GM12878 (cell line): Measurements from ENCODE around the gene PAX5. TPM values are rescaled to one million over a fixed set of nuclear protein-coding genes. Genes with fewer than 3 reads are reported as not detected.

Source experiments
- ATAC-seq: fragments of 200-7000 bp; cut with Tn5 transposase; 3 replicates; pipeline ENCODE4 v1.9.1; 2020; ENCODE audit warnings: mild to moderate bottlenecking, moderate library complexity
- BruUV-seq: library from RNA; stranded (reverse); fragments of 400-500 nt; replicated peaks from 2 replicates; lab custom pipeline; 2021; lab: Mats Ljungman, UMichigan
- CTCF ChIA-PET: fragments of 300-600 bp; sonication (Branson Sonifier 250); formaldehyde crosslinking; extraction: SDS; loops from one replicate; lab custom pipeline; 2021; ENCODE audit warnings: inconsistent platforms; lab: Yijun Ruan, JAX
- POLR2A ChIA-PET: fragments of 350-600 bp; formaldehyde crosslinking; extraction: SDS; loops from one replicate; lab custom pipeline; 2021; ENCODE audit warnings: inconsistent platforms; lab: Charles Lee
- RAD21 ChIA-PET: fragments of 300-600 bp; sonication (Branson Sonifier 250); formaldehyde crosslinking; loops from one replicate; lab custom pipeline; 2023; ENCODE audit warnings: antibody characterized with exemption; ENCODE audit not compliant: unreplicated experiment; lab: Charles Lee
- SMC1A ChIA-PET: fragments of 300-600 bp; sonication (Branson Sonifier 250); formaldehyde crosslinking; loops from one replicate; lab custom pipeline; 2023; ENCODE audit not compliant: unreplicated experiment, uncharacterized antibody; lab: Charles Lee
- DNase-seq: peaks from one replicate; pipeline ENCODE4 v3.0.0-alpha.2; 2011; ENCODE audit warnings: low read depth, low spot score
- FAIRE-seq: peaks from 3 replicates; lab custom pipeline; 2011; peaks lifted over from hg19 to GRCh38; lab: Jason Lieb, UNC
- H2AFZ ChIP-seq: 2 replicates; pipeline ENCODE4 v1.6.0; 2011; ENCODE audit warnings: low read depth, low read length, control low read depth; ENCODE audit not compliant: control insufficient read depth
- H3K27ac ChIP-seq: 2 replicates; pipeline ENCODE4 v1.5.1; 2011; ENCODE audit warnings: control low read depth; ENCODE audit not compliant: control insufficient read depth, insufficient read depth
- H3K27me3 ChIP-seq, 2 experiments: replicated peaks in 1 of 2; 2 replicates each; pipeline versions ENCODE4 v1.6.0 to v1.6.1; 2011; ENCODE audit warnings: low read length in 1 of 2; ENCODE audit not compliant: control insufficient read depth in 2 of 2, insufficient read depth in 2 of 2
- H3K36me3 ChIP-seq, 2 experiments: 2 replicates each; pipeline ENCODE4 v1.5.1; 2011; ENCODE audit warnings: low read length in 1 of 2; ENCODE audit not compliant: control insufficient read depth in 2 of 2, insufficient read depth in 2 of 2
- H3K4me1 ChIP-seq: 2 replicates; pipeline ENCODE4 v1.6.1; 2011; ENCODE audit warnings: mild to moderate bottlenecking, low read length, moderate library complexity, mixed read lengths; ENCODE audit not compliant: control insufficient read depth, insufficient read depth
- H3K4me2 ChIP-seq: 2 replicates; pipeline ENCODE4 v1.6.0; 2011; ENCODE audit warnings: control low read depth; ENCODE audit not compliant: control insufficient read depth, insufficient read depth
- H3K4me3 ChIP-seq: fragments of 200-600 bp; sonication (generic); 2 replicates; pipeline ENCODE4 v1.5.1; 2016
- H3K79me2 ChIP-seq: 2 replicates; pipeline ENCODE4 v1.6.0; 2011; ENCODE audit warnings: low read length; ENCODE audit not compliant: control insufficient read depth, insufficient read depth
- H3K9ac ChIP-seq: 2 replicates; pipeline ENCODE4 v1.8.0; 2011; ENCODE audit warnings: low read length, control low read depth, mixed read lengths; ENCODE audit not compliant: control insufficient read depth, insufficient read depth
- H3K9me3 ChIP-seq: replicated peaks from 3 replicates; pipeline ENCODE4 v1.5.1; 2011; ENCODE audit warnings: mild to moderate bottlenecking, low read length; ENCODE audit not compliant: control insufficient read depth, insufficient read depth
- H4K20me1 ChIP-seq: 2 replicates; pipeline ENCODE4 v1.6.0; 2011; ENCODE audit not compliant: control insufficient read depth, insufficient read depth
- CHD1 ChIP-seq: IDR thresholded peaks from 2 replicates; pipeline ENCODE4 v1.6.1; 2012; ENCODE audit warnings: low read depth, low read length, improper control_type of control experiment
- DPF2 ChIP-seq: fragments of 450-650 bp; IDR thresholded peaks from 2 replicates; pipeline ENCODE4 v1.6.1; 2017; ENCODE audit warnings: mild to moderate bottlenecking
- EZH2 ChIP-seq: IDR thresholded peaks from 2 replicates; pipeline ENCODE4 v1.6.1; 2012; ENCODE audit warnings: low read depth, mild to moderate bottlenecking, control low read depth, inconsistent platforms, low read length, borderline replicate concordance; ENCODE audit not compliant: control insufficient read depth
- HDAC6 ChIP-seq: fragments of 200-600 bp; sonication (generic); IDR thresholded peaks from one replicate; pipeline ENCODE4 v1.8.0; 2017; ENCODE audit warnings: antibody characterized with exemption; ENCODE audit not compliant: unreplicated experiment
- LARP7 ChIP-seq: fragments of 450-650 bp; IDR thresholded peaks from 2 replicates; pipeline ENCODE4 v1.6.1; 2017; ENCODE audit warnings: mild to moderate bottlenecking
- MXI1 ChIP-seq: fragments of 150-350 bp; IDR thresholded peaks from 2 replicates; pipeline ENCODE4 v1.6.1; 2011; ENCODE audit warnings: low read depth, mild to moderate bottlenecking, inconsistent platforms, low read length, improper control_type of control experiment
- MYC ChIP-seq: IDR thresholded peaks from 2 replicates; pipeline ENCODE4 v1.6.1; 2011; ENCODE audit warnings: mild to moderate bottlenecking, low read length, moderate library complexity, inconsistent platforms; ENCODE audit not compliant: insufficient read depth, insufficient replicate concordance, insufficient read length, severe bottlenecking
- NFYB ChIP-seq: IDR thresholded peaks from 2 replicates; pipeline ENCODE4 v1.6.1; 2011; ENCODE audit warnings: low read depth, mild to moderate bottlenecking, low read length, improper control_type of control experiment, moderate library complexity; ENCODE audit not compliant: insufficient read depth
- RFX5 ChIP-seq: IDR thresholded peaks from 2 replicates; pipeline ENCODE4 v1.6.1; 2011; ENCODE audit warnings: low read depth, low read length, improper control_type of control experiment
- SPI1 ChIP-seq: IDR thresholded peaks from 2 replicates; pipeline ENCODE4 v1.6.1; 2011; ENCODE audit warnings: low read depth, mild to moderate bottlenecking, low read length, moderate library complexity, borderline replicate concordance; ENCODE audit not compliant: insufficient read depth
- STAT1 ChIP-seq: fragments of 450-650 bp; conservative IDR thresholded peaks from 2 replicates; pipeline ENCODE4 v1.6.1; 2014; ENCODE audit warnings: antibody characterized with exemption, mild to moderate bottlenecking
- WRNIP1 ChIP-seq: IDR thresholded peaks from 2 replicates; pipeline ENCODE4 v1.6.1; 2011; ENCODE audit warnings: low read depth, low read length, improper control_type of control experiment, borderline replicate concordance
- YBX1 ChIP-seq: fragments of 450-650 bp; IDR thresholded peaks from 2 replicates; pipeline ENCODE4 v1.6.1; 2016; ENCODE audit warnings: antibody characterized with exemption
- ZNF384 ChIP-seq: IDR thresholded peaks from 2 replicates; pipeline ENCODE4 v1.6.1; 2012; ENCODE audit warnings: low read depth, mild to moderate bottlenecking, low read length, improper control_type of control experiment, borderline replicate concordance
- WGBS: methylation state at CpG from one replicate; pipeline ENCODE4 v1.1.6; 2016; ENCODE audit warnings: low lambda C conversion rate; ENCODE audit not compliant: insufficient replicate concordance, insufficient coverage; ENCODE audit errors: missing lambda C conversion rate; 5-methylcytosine and 5-hydroxymethylcytosine counted together
- in situ Hi-C: fragments of 300-500 bp; cut with MboI; formaldehyde crosslinking; loops from 9 replicates; pipeline ENCODE4 v1.14.3; 2018; ENCODE audit warnings: mixed read lengths
- intact Hi-C: fragments of 100-400 bp; cut with micrococcal nuclease; formaldehyde crosslinking; loops from one replicate; pipeline ENCODE4 v1.14.2; 2022; ENCODE audit not compliant: unreplicated experiment
- polyA plus RNA-seq, 11 experiments: library from polyadenylated mRNA; depleted of rRNA in 4 of 11; unstranded in 6 of 11; stranded (reverse) in 5 of 11; fragments of >200 nt; fragmentation: Nextera tagmentation in 4 of 11; fragmentation: Illumina TruSeq in 1 of 11; extraction: Ambion mirVana in 4 of 11; extraction: Trizol in 1 of 11; gene quantifications; 1 replicate in 1 of 11; 2 replicates in 10 of 11; pipeline versions ENCODE4 v1.2.1 to v1.2.3, GENCODE V29; 2011 to 2016; ENCODE audit warnings: inconsistent platforms in 2 of 11, missing spikeins in 2 of 11, low read depth in 1 of 11
- total RNA-seq, 4 experiments: library from RNA; depleted of rRNA in 3 of 4; stranded (reverse); fragments of >200 nt in 3 of 4; fragmentation: Illumina TruSeq in 1 of 4; extraction: Trizol in 1 of 4; gene quantifications; 2 replicates each; pipeline versions ENCODE4 v1.2.1 to v1.2.3, GENCODE V29; 2013 to 2021
- TF ChIP-seq, protein P1 (sequence below): fragments of 450-650 bp; IDR thresholded peaks from 2 replicates; pipeline ENCODE4 v1.6.1; 2016; ENCODE audit warnings: mild to moderate bottlenecking
- TF ChIP-seq, protein P2 (sequence below): fragments of 150-350 bp; IDR thresholded peaks from 2 replicates; pipeline ENCODE4 v1.6.1; 2014; ENCODE audit warnings: mild to moderate bottlenecking, low read depth, low read length

Gene PAX5
- total and polyA plus RNA-seq, 10 of the 15 experiments (the other 5 are each of a cell fraction or from before 2014, with no cell fraction given) = 2.2 to 123 (median 31.9) TPM

DNA sequence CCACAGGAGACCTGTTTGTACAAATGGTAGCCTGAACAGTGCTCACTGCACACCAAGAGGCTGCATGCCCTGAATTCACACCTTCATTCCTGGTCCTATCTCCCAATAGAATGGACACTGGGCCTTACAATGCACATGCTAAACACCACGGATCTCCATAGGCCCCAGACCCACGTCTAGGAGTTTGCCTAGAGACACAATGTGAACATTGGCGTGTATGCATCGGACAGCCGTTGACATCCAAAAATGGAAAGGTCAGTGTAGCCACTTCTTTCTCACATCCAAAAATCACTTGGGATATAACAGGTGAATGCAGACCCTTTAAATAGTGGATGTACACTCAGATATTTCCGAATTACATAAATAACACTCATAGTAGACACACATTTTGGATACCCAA, 927 bp downstream of the PAX5 start:
- CTCF ChIA-PET = interaction anchor here (1.5 to 1.6 kb wide), 3 partner anchors 34 to 49 kb away, joined by 3 to 5 read pairs (median 4); no protein-coding TSS in a partner anchor
- POLR2A ChIA-PET = interaction anchor here (19.3 kb wide), 1 partner anchor 29 kb away, joined by 354 read pairs; no protein-coding TSS in a partner anchor

GRCh38 chr9:37032713-37033112, 1.4 kb downstream of the PAX5 start:
- H3K79me2 ChIP-seq = peaks cover 99% of the 10 kb centered on the region
- H3K27ac ChIP-seq = peak overlapping the region; percentile 92
- TF ChIP-seq, protein P1, sequence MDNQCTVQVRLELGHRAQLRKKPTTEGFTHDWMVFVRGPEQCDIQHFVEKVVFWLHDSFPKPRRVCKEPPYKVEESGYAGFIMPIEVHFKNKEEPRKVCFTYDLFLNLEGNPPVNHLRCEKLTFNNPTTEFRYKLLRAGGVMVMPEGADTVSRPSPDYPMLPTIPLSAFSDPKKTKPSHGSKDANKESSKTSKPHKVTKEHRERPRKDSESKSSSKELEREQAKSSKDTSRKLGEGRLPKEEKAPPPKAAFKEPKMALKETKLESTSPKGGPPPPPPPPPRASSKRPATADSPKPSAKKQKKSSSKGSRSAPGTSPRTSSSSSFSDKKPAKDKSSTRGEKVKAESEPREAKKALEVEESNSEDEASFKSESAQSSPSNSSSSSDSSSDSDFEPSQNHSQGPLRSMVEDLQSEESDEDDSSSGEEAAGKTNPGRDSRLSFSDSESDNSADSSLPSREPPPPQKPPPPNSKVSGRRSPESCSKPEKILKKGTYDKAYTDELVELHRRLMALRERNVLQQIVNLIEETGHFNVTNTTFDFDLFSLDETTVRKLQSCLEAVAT = no peak
- TF ChIP-seq SPI1 (no peak), MYC (no peak), ZNF384 (no peak), RFX5 (no peak), LARP7 (peak; percentile 40; the same call in 1 of the 2 replicates), YBX1 (no peak), STAT1 (no peak), HDAC6 (no peak)
- TF ChIP-seq, protein P2, sequence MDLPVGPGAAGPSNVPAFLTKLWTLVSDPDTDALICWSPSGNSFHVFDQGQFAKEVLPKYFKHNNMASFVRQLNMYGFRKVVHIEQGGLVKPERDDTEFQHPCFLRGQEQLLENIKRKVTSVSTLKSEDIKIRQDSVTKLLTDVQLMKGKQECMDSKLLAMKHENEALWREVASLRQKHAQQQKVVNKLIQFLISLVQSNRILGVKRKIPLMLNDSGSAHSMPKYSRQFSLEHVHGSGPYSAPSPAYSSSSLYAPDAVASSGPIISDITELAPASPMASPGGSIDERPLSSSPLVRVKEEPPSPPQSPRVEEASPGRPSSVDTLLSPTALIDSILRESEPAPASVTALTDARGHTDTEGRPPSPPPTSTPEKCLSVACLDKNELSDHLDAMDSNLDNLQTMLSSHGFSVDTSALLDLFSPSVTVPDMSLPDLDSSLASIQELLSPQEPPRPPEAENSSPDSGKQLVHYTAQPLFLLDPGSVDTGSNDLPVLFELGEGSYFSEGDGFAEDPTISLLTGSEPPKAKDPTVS = no peak

More for the DNA sequence above, 927 bp downstream of the PAX5 start:
- in situ Hi-C loops = no loop called here
- DNase-seq (no peak), ATAC-seq (no peak; the same call in 1 of the 3 replicates), FAIRE-seq (peak; percentile 27)
- peak overlapping the region; percentile 96 for H3K4me3 ChIP-seq
- H3K79me2 ChIP-seq = peaks cover 99% of the 10 kb centered on the region
- H3K9ac ChIP-seq = peak overlapping the region; percentile 90
- H3K27me3 ChIP-seq = no peaks in the 10 kb centered on the region
- peak overlapping the region; percentile 80 for H3K4me2 ChIP-seq
- 0% methylated on average over 6 of the region's 6 CpGs for WGBS
- H2AFZ ChIP-seq = no peak overlapping the region
- no peaks in the 10 kb centered on the region for H3K36me3 ChIP-seq
- H3K9me3 ChIP-seq = no peaks in the 10 kb centered on the region
- RAD21 ChIA-PET = interaction anchor here (15.2 kb wide), 1 partner anchor 34 kb away, joined by 175 read pairs; no protein-coding TSS in a partner anchor
- H3K27ac ChIP-seq = peak overlapping the region; percentile 92
- peaks cover 24% of the 10 kb centered on the region for H3K4me1 ChIP-seq
- TSS peak; percentile 48 for BruUV-seq
- TF ChIP-seq MXI1 (peak; percentile 12; the same call in 1 of the 2 replicates), DPF2 (0 out of 2 replicates have a peak, but pooled peaks have one; percentile 12), EZH2 (no peak), CHD1 (peak; percentile 72; the same call in 1 of the 2 replicates), NFYB (no peak), WRNIP1 (0 out of 2 replicates have a peak, but pooled peaks have one; percentile 38)
- intact Hi-C loops = loop anchor here (5.0 kb wide), 3 partner anchors 269 to 434 kb away; partner anchors contain the start of gene ZBTB5
- no peaks in the 10 kb centered on the region; the same call in 1 of the 2 replicates for H4K20me1 ChIP-seq
- SMC1A ChIA-PET = no interaction called here

More at GRCh38 chr9:37032713-37033112, 1.4 kb downstream of the PAX5 start:
- no TSS peak for BruUV-seq
- Histone ChIP-seq H2AFZ (no peak overlapping the region), H4K20me1 (no peaks in the 10 kb centered on the region; the same call in 1 of the 2 replicates), H3K4me2 (peak overlapping the region; percentile 80), H3K36me3 (no peaks in the 10 kb centered on the region), H3K4me3 (peak overlapping the region; percentile 96), H3K4me1 (peaks cover 20% of the 10 kb centered on the region), H3K9ac (peak overlapping the region; percentile 90), H3K9me3 (no peaks in the 10 kb centered on the region), H3K27me3 (no peaks in the 10 kb centered on the region)
- ChIA-PET POLR2A (interaction anchor here (0.6 to 19.3 kb wide), 2 partner anchors 29 to 333 kb away, joined by 4 to 354 read pairs; no protein-coding TSS in a partner anchor), CTCF (interaction anchor here (1.5 to 3.0 kb wide), 5 partner anchors 33 to 107 kb away, joined by 3 to 16 read pairs (median 4); no protein-coding TSS in a partner anchor), SMC1A (interaction anchor here (0.5 to 1.5 kb wide), 5 partner anchors 34 to 354 kb away, joined by 4 to 8 read pairs (median 5); no protein-coding TSS in a partner anchor), RAD21 (interaction anchor here (1.2 to 15.2 kb wide), 6 partner anchors 10 to 296 kb away, joined by 3 to 175 read pairs (median 6); no protein-coding TSS in a partner anchor)
- no peak for DNase-seq
- no peak for FAIRE-seq
- in situ Hi-C loops = no loop called here
- intact Hi-C loops = loop anchor here (5.0 kb wide), 3 partner anchors 270 to 435 kb away; partner anchors contain the start of gene ZBTB5
- WGBS = 0% methylated on average over 3 of the region's 3 CpGs
- peak; percentile 21 for ATAC-seq
